Measurements from ENCODE around the gene CACNA2D3.

DNA sequence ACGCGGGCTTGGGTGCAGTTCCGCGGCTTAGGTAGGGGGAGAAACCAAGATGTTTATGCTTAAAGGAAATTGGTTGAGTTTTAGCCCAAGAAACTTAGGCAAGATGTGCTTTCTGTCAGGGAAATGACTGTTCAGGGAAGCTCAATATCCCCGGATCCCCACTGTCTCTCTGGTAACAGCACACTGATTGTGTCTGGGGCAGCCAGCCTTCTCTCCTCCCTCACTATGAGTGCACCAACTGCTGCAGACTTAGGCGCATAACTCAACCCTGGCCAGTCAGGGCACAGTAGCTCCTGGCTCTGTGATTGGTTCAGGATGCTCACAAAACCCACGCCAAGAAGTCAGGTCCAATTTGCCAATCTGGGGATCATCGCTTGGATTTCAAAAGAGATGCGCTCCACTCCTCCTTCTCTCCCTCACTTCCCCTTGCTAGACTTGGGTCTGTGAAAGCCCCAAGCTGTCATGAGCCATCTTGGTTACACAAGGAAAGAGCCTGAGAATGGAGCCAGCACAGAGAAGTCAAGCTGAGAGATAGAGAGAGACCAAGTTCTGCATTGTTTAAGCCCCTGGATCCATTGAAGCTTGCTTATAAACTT is 42.5 kb upstream of the CACNA2D3 start:
- TF ChIP-seq, protein P1, sequence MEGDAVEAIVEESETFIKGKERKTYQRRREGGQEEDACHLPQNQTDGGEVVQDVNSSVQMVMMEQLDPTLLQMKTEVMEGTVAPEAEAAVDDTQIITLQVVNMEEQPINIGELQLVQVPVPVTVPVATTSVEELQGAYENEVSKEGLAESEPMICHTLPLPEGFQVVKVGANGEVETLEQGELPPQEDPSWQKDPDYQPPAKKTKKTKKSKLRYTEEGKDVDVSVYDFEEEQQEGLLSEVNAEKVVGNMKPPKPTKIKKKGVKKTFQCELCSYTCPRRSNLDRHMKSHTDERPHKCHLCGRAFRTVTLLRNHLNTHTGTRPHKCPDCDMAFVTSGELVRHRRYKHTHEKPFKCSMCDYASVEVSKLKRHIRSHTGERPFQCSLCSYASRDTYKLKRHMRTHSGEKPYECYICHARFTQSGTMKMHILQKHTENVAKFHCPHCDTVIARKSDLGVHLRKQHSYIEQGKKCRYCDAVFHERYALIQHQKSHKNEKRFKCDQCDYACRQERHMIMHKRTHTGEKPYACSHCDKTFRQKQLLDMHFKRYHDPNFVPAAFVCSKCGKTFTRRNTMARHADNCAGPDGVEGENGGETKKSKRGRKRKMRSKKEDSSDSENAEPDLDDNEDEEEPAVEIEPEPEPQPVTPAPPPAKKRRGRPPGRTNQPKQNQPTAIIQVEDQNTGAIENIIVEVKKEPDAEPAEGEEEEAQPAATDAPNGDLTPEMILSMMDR (IDR thresholded peaks at IDR 0.05) = no peak
- TF ChIP-seq POLR2AphosphoS5 (IDR thresholded peaks at IDR 0.05; ENCODE audit: insufficient read depth in 1 of 2, low read depth in 1 of 2) = no peak
